ENCODE measurements around the gene TMEM163. TPM values are rescaled to one million over a fixed set of nuclear protein-coding genes. Genes with fewer than 3 reads are reported as not detected.

TMEM163 gene
- total RNA-seq, 1 donor from 2014 or later: 0.18 TPM

GRCh38 chr2:134721596-134721995 lies 2.8 kb upstream of the TMEM163 start:
- no peak for DNase-seq (ENCODE audit: low read depth)
- Histone ChIP-seq H3K9ac (ENCODE audit: low read length) (no peak overlapping the region), H3K36me3 (ENCODE audit: insufficient read depth, low read length) (no peaks in the 10 kb centered on the region), H3K4me2 (ENCODE audit: low read length) (no peak overlapping the region), H3K4me1 (ENCODE audit: insufficient read depth, low read length) (peaks cover 8% of the 10 kb centered on the region), H3K27me3 (ENCODE audit: insufficient read depth, low read length) (peaks cover 51% of the 10 kb centered on the region), H3K9me3 (ENCODE audit: insufficient read depth, low read depth, low read length) (no peaks in the 10 kb centered on the region), H3K79me2 (ENCODE audit: insufficient read depth, low read length) (no peaks in the 10 kb centered on the region), H2AFZ (ENCODE audit: low read depth, low read length) (no peak overlapping the region), H3K4me3 (ENCODE audit: insufficient read depth, low read depth, low read length) (no peak overlapping the region), H4K20me1 (ENCODE audit: insufficient read depth, low read length) (no peaks in the 10 kb centered on the region), H3K27ac (ENCODE audit: low read depth, low read length) (no peak overlapping the region)
- Mint-ChIP-seq H3K27ac (ENCODE audit: unreplicated experiment) (no peak overlapping the region), H3K4me1 (ENCODE audit: low read depth, unreplicated experiment) (peaks cover 7% of the 10 kb centered on the region), H3K36me3 (ENCODE audit: low read depth, unreplicated experiment) (no peaks in the 10 kb centered on the region), H3K27me3 (ENCODE audit: low read depth, unreplicated experiment) (peaks cover 49% of the 10 kb centered on the region), H3K4me3 (ENCODE audit: unreplicated experiment) (no peak overlapping the region), H3K9me3 (ENCODE audit: unreplicated experiment) (peaks cover 4% of the 10 kb centered on the region)
- TF ChIP-seq CTCF (IDR thresholded peaks at IDR 0.05; ENCODE audit: insufficient read depth, low read depth, low read length): no peak
- TF ChIP-seq EZH2 (IDR thresholded peaks at IDR 0.05; ENCODE audit: insufficient read depth, low read length): no peak
- FAIRE-seq: no peak

- Histone ChIP-seq H3K4me1 (ENCODE audit: insufficient read depth, low read length) (peaks cover 8% of the 10 kb centered on the region), H3K9me3 (ENCODE audit: insufficient read depth, low read depth, low read length) (no peaks in the 10 kb centered on the region), H3K27ac (ENCODE audit: low read depth, low read length) (no peak overlapping the region), H3K79me2 (ENCODE audit: insufficient read depth, low read length) (no peaks in the 10 kb centered on the region), H3K4me3 (ENCODE audit: insufficient read depth, low read depth, low read length) (peak overlapping the region; percentile 40), H3K36me3 (ENCODE audit: insufficient read depth, low read length) (no peaks in the 10 kb centered on the region), H2AFZ (ENCODE audit: low read depth, low read length) (peak overlapping the region; percentile 56), H4K20me1 (ENCODE audit: insufficient read depth, low read length) (no peaks in the 10 kb centered on the region), H3K4me2 (ENCODE audit: low read length) (peak overlapping the region; percentile 84), H3K9ac (ENCODE audit: low read length) (no peak overlapping the region), H3K27me3 (ENCODE audit: insufficient read depth, low read length) (peaks cover 59% of the 10 kb centered on the region)
- Mint-ChIP-seq H3K27me3 (ENCODE audit: low read depth, unreplicated experiment) (peaks cover 69% of the 10 kb centered on the region), H3K4me1 (ENCODE audit: low read depth, unreplicated experiment) (no peaks in the 10 kb centered on the region), H3K27ac (ENCODE audit: unreplicated experiment) (no peak overlapping the region), H3K36me3 (ENCODE audit: low read depth, unreplicated experiment) (no peaks in the 10 kb centered on the region), H3K4me3 (ENCODE audit: unreplicated experiment) (peak overlapping the region; percentile 73), H3K9me3 (ENCODE audit: unreplicated experiment) (peaks cover 4% of the 10 kb centered on the region)
- FAIRE-seq: no peak
- TF ChIP-seq CTCF (IDR thresholded peaks at IDR 0.05; ENCODE audit: insufficient read depth, low read depth, low read length) (no peak), EZH2 (IDR thresholded peaks at IDR 0.05; ENCODE audit: insufficient read depth, low read length) (peak; percentile 97)
- DNase-seq (ENCODE audit: low read depth): no peak
These were observed 580 bp downstream of the TMEM163 start for GRCh38 chr2:134718023-134718816.

Measured in astrocyte (in vitro differentiated cells and primary cell).